Caco-2 (cell line): ENCODE results near the gene TAS2R46. TPM values are rescaled to one million over a fixed set of nuclear protein-coding genes. Genes with fewer than 3 reads are reported as not detected.

ENCODE experiments used
- BruUV-seq: library from RNA; stranded (reverse); fragments of 400-500 nt; replicated peaks from 2 replicates; lab custom pipeline; 2021; lab: Mats Ljungman, UMichigan
- CTCF ChIA-PET: fragments of 300-600 bp; sonication (Branson Sonifier 250); formaldehyde crosslinking; loops from one replicate; lab custom pipeline; 2022; ENCODE audit warnings: antibody characterized with exemption; lab: Charles Lee
- POLR2A ChIA-PET: fragments of 300-600 bp; sonication (Branson Sonifier 250); formaldehyde crosslinking; loops from one replicate; lab custom pipeline; 2022; ENCODE audit warnings: antibody characterized with exemption; lab: Charles Lee
- DNase-seq, 2 experiments: peaks; one replicate each; pipeline versions ENCODE4 v3.0.0 to v3.0.0-alpha.2; 2020 to 2022
- H3K27me3 ChIP-seq: replicated peaks from 2 replicates; pipeline ENCODE4 v1.6.0; 2011; ENCODE audit warnings: low read length; ENCODE audit not compliant: control insufficient read depth, insufficient read depth
- H3K36me3 ChIP-seq: 2 replicates; pipeline ENCODE4 v1.5.1; 2011; ENCODE audit warnings: low read length; ENCODE audit not compliant: control insufficient read depth, insufficient read depth
- H3K4me1 ChIP-seq: fragments of 250-450 bp; sonication (Bioruptor Pico); 2 replicates; pipeline ENCODE4 v1.5.1; 2020; ENCODE audit warnings: mild to moderate bottlenecking
- H3K4me3 ChIP-seq: 2 replicates; pipeline ENCODE4 v1.5.1; 2011; ENCODE audit warnings: low read depth, mild to moderate bottlenecking, control low read depth, low read length
- H3K9me3 ChIP-seq: fragments of 250-450 bp; sonication (Bioruptor Pico); 2 replicates; pipeline ENCODE4 v1.5.1; 2020; ENCODE audit warnings: mild to moderate bottlenecking, moderate library complexity
- H3K27ac Mint-ChIP-seq: one replicate; pipeline ENCODE4 v1.8.0; 2022; ENCODE audit warnings: mixed read lengths; ENCODE audit not compliant: unreplicated experiment
- H3K27me3 Mint-ChIP-seq: one replicate; pipeline ENCODE4 v1.8.0; 2022; ENCODE audit warnings: mixed read lengths; ENCODE audit not compliant: insufficient read depth, unreplicated experiment
- H3K36me3 Mint-ChIP-seq: one replicate; pipeline ENCODE4 v1.8.0; 2022; ENCODE audit warnings: mild to moderate bottlenecking, mixed read lengths; ENCODE audit not compliant: insufficient read depth, unreplicated experiment
- H3K4me1 Mint-ChIP-seq: one replicate; pipeline ENCODE4 v1.8.0; 2022; ENCODE audit warnings: low read depth, mixed read lengths; ENCODE audit not compliant: unreplicated experiment
- H3K4me3 Mint-ChIP-seq: one replicate; pipeline ENCODE4 v1.8.0; 2022; ENCODE audit warnings: mild to moderate bottlenecking, moderate library complexity, mixed read lengths; ENCODE audit not compliant: unreplicated experiment
- H3K9me3 Mint-ChIP-seq: one replicate; pipeline ENCODE4 v1.8.0; 2022; ENCODE audit warnings: mixed read lengths; ENCODE audit not compliant: unreplicated experiment
- intact Hi-C: fragments of 100-400 bp; cut with micrococcal nuclease; formaldehyde crosslinking; loops from one replicate; pipeline ENCODE4 v1.10.0; 2022; ENCODE audit not compliant: unreplicated experiment
- total RNA-seq: library from RNA; stranded (reverse); gene quantifications from 2 replicates; pipeline ENCODE4 v1.2.3, GENCODE V29; 2022
- TF ChIP-seq, protein P1 (sequence below), 2 experiments: fragments of 200-600 bp in 1 of 2; IDR thresholded peaks; 1 replicate in 1 of 2; 2 replicates in 1 of 2; pipeline versions ENCODE4 v1.5.1 to v1.8.0; 2011 to 2022; ENCODE audit warnings: antibody characterized with exemption in 1 of 2, control low read depth in 1 of 2, inconsistent platforms in 1 of 2, low read depth in 1 of 2, low read length in 1 of 2, mild to moderate bottlenecking in 1 of 2, moderate library complexity in 1 of 2; ENCODE audit not compliant: insufficient read depth in 1 of 2, severe bottlenecking in 1 of 2, unreplicated experiment in 1 of 2

TAS2R46 gene
- total RNA-seq, 1 experiment from 2014 or later: 2.3 TPM

DNA sequence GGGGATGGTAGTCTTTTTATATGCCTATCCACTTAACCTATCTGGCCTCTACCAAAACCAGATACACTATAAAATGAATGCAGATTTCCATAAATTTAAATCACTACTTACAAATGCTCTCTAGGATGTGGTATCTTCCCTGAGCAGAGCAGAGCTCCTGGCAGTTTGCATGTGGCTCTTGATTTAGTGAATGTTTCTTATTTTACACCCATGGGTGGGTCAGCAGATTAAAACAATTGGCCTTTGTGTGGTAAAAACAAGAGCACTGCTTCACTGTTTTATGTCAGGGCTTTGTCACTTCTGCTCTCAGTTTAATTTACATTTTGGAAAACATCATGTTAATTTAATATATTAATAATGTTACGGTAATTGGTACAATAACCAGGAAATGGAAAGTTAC, 45.2 kb downstream of the TAS2R46 start:
- Mint-ChIP-seq H3K27me3 (no peaks in the 10 kb centered on the region), H3K4me3 (no peak overlapping the region), H3K4me1 (peaks cover 23% of the 10 kb centered on the region), H3K9me3 (no peaks in the 10 kb centered on the region), H3K36me3 (peaks cover 5% of the 10 kb centered on the region), H3K27ac (no peak overlapping the region)
- Histone ChIP-seq H3K36me3 (peaks cover 2% of the 10 kb centered on the region; the same call in 1 of the 2 replicates), H3K9me3 (no peaks in the 10 kb centered on the region), H3K27me3 (no peaks in the 10 kb centered on the region), H3K4me3 (no peak overlapping the region), H3K4me1 (peaks cover 35% of the 10 kb centered on the region)
- no peak for DNase-seq
- intact Hi-C loops: loop anchor here (5.0 kb wide), 1 partner anchor 155 kb away; the partner anchor contains the start of gene SMIM10L1
- no TSS peak for BruUV-seq
- TF ChIP-seq, protein P1, sequence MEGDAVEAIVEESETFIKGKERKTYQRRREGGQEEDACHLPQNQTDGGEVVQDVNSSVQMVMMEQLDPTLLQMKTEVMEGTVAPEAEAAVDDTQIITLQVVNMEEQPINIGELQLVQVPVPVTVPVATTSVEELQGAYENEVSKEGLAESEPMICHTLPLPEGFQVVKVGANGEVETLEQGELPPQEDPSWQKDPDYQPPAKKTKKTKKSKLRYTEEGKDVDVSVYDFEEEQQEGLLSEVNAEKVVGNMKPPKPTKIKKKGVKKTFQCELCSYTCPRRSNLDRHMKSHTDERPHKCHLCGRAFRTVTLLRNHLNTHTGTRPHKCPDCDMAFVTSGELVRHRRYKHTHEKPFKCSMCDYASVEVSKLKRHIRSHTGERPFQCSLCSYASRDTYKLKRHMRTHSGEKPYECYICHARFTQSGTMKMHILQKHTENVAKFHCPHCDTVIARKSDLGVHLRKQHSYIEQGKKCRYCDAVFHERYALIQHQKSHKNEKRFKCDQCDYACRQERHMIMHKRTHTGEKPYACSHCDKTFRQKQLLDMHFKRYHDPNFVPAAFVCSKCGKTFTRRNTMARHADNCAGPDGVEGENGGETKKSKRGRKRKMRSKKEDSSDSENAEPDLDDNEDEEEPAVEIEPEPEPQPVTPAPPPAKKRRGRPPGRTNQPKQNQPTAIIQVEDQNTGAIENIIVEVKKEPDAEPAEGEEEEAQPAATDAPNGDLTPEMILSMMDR (IDR thresholded peaks at IDR 0.05; ENCODE audit: insufficient read depth in 1 of 2, low read depth in 1 of 2, low read length in 1 of 2, severe bottlenecking in 1 of 2, unreplicated experiment in 1 of 2): no peak
- CTCF ChIA-PET: no interaction called here
- POLR2A ChIA-PET: no interaction called here

- no peak overlapping the region for H3K27ac Mint-ChIP-seq
- H3K4me1 Mint-ChIP-seq: peaks cover 23% of the 10 kb centered on the region
- DNase-seq: peak; percentile 77 to 88
- POLR2A ChIA-PET: no interaction called here
- Histone ChIP-seq H3K4me3 (no peak overlapping the region), H3K27me3 (no peaks in the 10 kb centered on the region), H3K4me1 (peaks cover 35% of the 10 kb centered on the region), H3K36me3 (peaks cover 2% of the 10 kb centered on the region; the same call in 1 of the 2 replicates), H3K9me3 (no peaks in the 10 kb centered on the region)
- TF ChIP-seq, protein P1 (IDR thresholded peaks at IDR 0.05; ENCODE audit: insufficient read depth in 1 of 2, low read depth in 1 of 2, low read length in 1 of 2, severe bottlenecking in 1 of 2, unreplicated experiment in 1 of 2): no peak
- peaks cover 5% of the 10 kb centered on the region for H3K36me3 Mint-ChIP-seq
- no peaks in the 10 kb centered on the region for H3K27me3 Mint-ChIP-seq
- CTCF ChIA-PET: no interaction called here
- intact Hi-C loops: loop anchor here (1.0 to 5.0 kb wide), 2 partner anchors 54 to 156 kb away; partner anchors contain the start of gene SMIM10L1
- peak overlapping the region; percentile 1 for H3K4me3 Mint-ChIP-seq
- no peaks in the 10 kb centered on the region for H3K9me3 Mint-ChIP-seq
- BruUV-seq: no TSS peak
Observed at GRCh38 chr12:11015775-11016430, 46.2 kb downstream of the TAS2R46 start.

- H3K4me1 ChIP-seq: peaks cover 35% of the 10 kb centered on the region
- no peaks in the 10 kb centered on the region for H3K9me3 ChIP-seq
- H3K27ac Mint-ChIP-seq: no peak overlapping the region
- no peaks in the 10 kb centered on the region for H3K27me3 ChIP-seq
- H3K9me3 Mint-ChIP-seq: no peaks in the 10 kb centered on the region
- ChIA-PET CTCF (no interaction called here), POLR2A (no interaction called here)
- H3K4me1 Mint-ChIP-seq: peaks cover 23% of the 10 kb centered on the region
- BruUV-seq: no TSS peak
- intact Hi-C loops: no loop called here
- DNase-seq: no peak
- H3K36me3 ChIP-seq: peaks cover 2% of the 10 kb centered on the region; the same call in 1 of the 2 replicates
- no peak overlapping the region for H3K4me3 Mint-ChIP-seq
- TF ChIP-seq, protein P1 (IDR thresholded peaks at IDR 0.05; ENCODE audit: insufficient read depth in 1 of 2, low read depth in 1 of 2, low read length in 1 of 2, severe bottlenecking in 1 of 2, unreplicated experiment in 1 of 2): no peak
- no peak overlapping the region for H3K4me3 ChIP-seq
- H3K27me3 Mint-ChIP-seq: no peaks in the 10 kb centered on the region
- peaks cover 5% of the 10 kb centered on the region for H3K36me3 Mint-ChIP-seq
Observed at GRCh38 chr12:11014234-11014633, 47.9 kb downstream of the TAS2R46 start.

Other genes with a start within 250 kb of the TAS2R46 start
- 0.29 and 0.30 TPM in 2 replicates for gene TAS2R10, start 235.9 kb downstream of the TAS2R46 start, total RNA-seq
- 6.8 and 8.4 TPM in 2 replicates for gene PRR4, start 212.8 kb downstream of the TAS2R46 start, total RNA-seq
- 21.2 and 24.4 TPM in 2 replicates for gene PRH1, start 178.0 kb downstream of the TAS2R46 start, total RNA-seq
- 1.6 and 2.0 TPM in 2 replicates for gene TAS2R13, start 152.7 kb downstream of the TAS2R46 start, total RNA-seq
- gene PRH2, start 133.1 kb downstream of the TAS2R46 start, total RNA-seq: 0.93 TPM in 1 of 2 replicates, not detected in the other
- 2.7 and 3.1 TPM in 2 replicates for gene TAS2R14, start 123.0 kb downstream of the TAS2R46 start, total RNA-seq
- gene TAS2R50, start 75.4 kb downstream of the TAS2R46 start, total RNA-seq: 2.0 and 2.2 TPM in 2 replicates
- gene TAS2R20, start 64.0 kb downstream of the TAS2R46 start, total RNA-seq: 2.2 and 3.8 TPM in 2 replicates
- 4.8 and 5.7 TPM in 2 replicates for gene TAS2R19, start 39.7 kb downstream of the TAS2R46 start, total RNA-seq
- gene TAS2R31, start 30.9 kb downstream of the TAS2R46 start, total RNA-seq: 4.3 and 5.7 TPM in 2 replicates
- not detected in 2 replicates for gene TAS2R43, start 30.0 kb upstream of the TAS2R46 start, total RNA-seq
- 3.8 and 5.8 TPM in 2 replicates for gene TAS2R30, start 72.3 kb upstream of the TAS2R46 start, total RNA-seq
- 22.4 and 24.9 TPM in 2 replicates for gene SMIM10L1, start 108.9 kb upstream of the TAS2R46 start, total RNA-seq
- gene TAS2R42, start 124.6 kb upstream of the TAS2R46 start, total RNA-seq: not detected in 2 replicates
- not detected in 2 replicates for gene PRB3, start 207.4 kb upstream of the TAS2R46 start, total RNA-seq
- gene PRB4, start 248.1 kb upstream of the TAS2R46 start, total RNA-seq: not detected in 2 replicates